Natural killer cell (primary cell): ENCODE measurements around the gene PIP4K2B. TPM values are rescaled to one million over a fixed set of nuclear protein-coding genes. Genes with fewer than 3 reads are reported as not detected.

Source experiments
- ATAC-seq, 3 donors: fragments of 150-1000 bp in 2 of 3; fragments of 200-7000 bp in 1 of 3; cut with Tn5 transposase; 1 replicate in 1 of 3; 2 replicates in 2 of 3; pipeline ENCODE4 v1.10.0; 2021; ENCODE audit warnings: mild to moderate bottlenecking in 2 of 3, moderate library complexity in 2 of 3
- DNase-seq, 2 donors: peaks; one replicate each; pipeline versions ENCODE4 v3.0.0 to v3.0.0-alpha.2; 2013 to 2021; ENCODE audit warnings: mixed read lengths in 1 of 2
- H3K27ac ChIP-seq: one replicate; pipeline ENCODE4 v1.5.1; 2013; ENCODE audit warnings: mild to moderate bottlenecking, low read length
- H3K27me3 ChIP-seq: one replicate; pipeline ENCODE4 v1.6.1; 2013; ENCODE audit warnings: low read length; ENCODE audit not compliant: control insufficient read depth, insufficient read depth
- H3K36me3 ChIP-seq: one replicate; pipeline ENCODE4 v1.6.1; 2013; ENCODE audit warnings: low read length; ENCODE audit not compliant: control insufficient read depth, insufficient read depth
- H3K4me1 ChIP-seq: one replicate; pipeline ENCODE4 v1.6.1; 2013; ENCODE audit warnings: low read length; ENCODE audit not compliant: control insufficient read depth, insufficient read depth
- H3K4me3 ChIP-seq: one replicate; pipeline ENCODE4 v1.5.1; 2013; ENCODE audit warnings: low read length
- H3K9me3 ChIP-seq: one replicate; pipeline ENCODE4 v1.6.1; 2013; ENCODE audit warnings: low read length; ENCODE audit not compliant: control insufficient read depth, insufficient read depth
- H3K27ac Mint-ChIP-seq, 2 donors: one replicate each; pipeline ENCODE4 v1.8.0; 2022; ENCODE audit warnings: mild to moderate bottlenecking in 2 of 2, mixed read lengths in 2 of 2, moderate library complexity in 1 of 2
- H3K27me3 Mint-ChIP-seq, 2 donors: one replicate each; pipeline ENCODE4 v1.8.0; 2022; ENCODE audit warnings: low read depth in 2 of 2, mixed read lengths in 2 of 2
- H3K36me3 Mint-ChIP-seq: one replicate; pipeline ENCODE4 v1.8.0; 2022; ENCODE audit warnings: mixed read lengths
- H3K4me1 Mint-ChIP-seq, 2 donors: one replicate each; pipeline ENCODE4 v1.8.0; 2022; ENCODE audit warnings: mixed read lengths in 2 of 2
- H3K4me3 Mint-ChIP-seq: one replicate; pipeline ENCODE4 v1.8.0; 2022; ENCODE audit warnings: mild to moderate bottlenecking, moderate library complexity, mixed read lengths
- H3K9me3 Mint-ChIP-seq, 2 donors: one replicate each; pipeline ENCODE4 v1.8.0; 2022; ENCODE audit warnings: mixed read lengths in 2 of 2
- CTCF ChIP-seq: fragments of 200-600 bp; IDR thresholded peaks from one replicate; pipeline ENCODE4 v1.8.0; 2022; ENCODE audit warnings: antibody characterized with exemption
- WGBS: methylation state at CpG from one replicate; pipeline ENCODE4 v1.1.7; 2013; ENCODE audit warnings: missing lambda C conversion rate; ENCODE audit not compliant: insufficient coverage; 5-methylcytosine and 5-hydroxymethylcytosine counted together
- intact Hi-C: fragments of 100-400 bp; cut with micrococcal nuclease; formaldehyde crosslinking; loops from one replicate; pipeline ENCODE4 v1.14.2; 2022
- total RNA-seq, 4 donors: library from RNA; stranded (reverse); fragments of 120-200 nt in 1 of 4; gene quantifications; one replicate each; pipeline versions ENCODE4 v1.2.3 to v1.2.4, GENCODE V29; 2013 to 2022

The PIP4K2B gene
- total RNA-seq, 3 donors from 2014 or later (not counting 1 experiment from before 2014, with no cell fraction given) = 26.8 to 36.8 (median 36.3) TPM

- Histone ChIP-seq H3K36me3 (peaks cover 2% of the 10 kb centered on the region), H3K9me3 (no peaks in the 10 kb centered on the region), H3K4me1 (peaks cover 62% of the 10 kb centered on the region), H3K4me3 (no peak overlapping the region), H3K27me3 (no peaks in the 10 kb centered on the region), H3K27ac (no peak overlapping the region)
- no peak for ATAC-seq
- WGBS = 98% methylated on average over 7 of the region's 7 CpGs
- H3K4me1 Mint-ChIP-seq = peaks cover 65 to 75% of the 10 kb centered on the region in 2 donors
- DNase-seq = no peak
- no peak for TF ChIP-seq CTCF
- H3K4me3 Mint-ChIP-seq = peak overlapping the region; percentile 95
- no peaks in the 10 kb centered on the region for H3K27me3 Mint-ChIP-seq
- intact Hi-C loops = no loop called here
- H3K27ac Mint-ChIP-seq = peak overlapping the region; percentile 89 to 93
- no peaks in the 10 kb centered on the region for H3K36me3 Mint-ChIP-seq
- H3K9me3 Mint-ChIP-seq = no peaks in the 10 kb centered on the region
Measured at GRCh38 chr17:38732376-38733281, 66.7 kb downstream of the PIP4K2B start.

GRCh38 chr17:38731526-38732294, 67.6 kb downstream of the PIP4K2B start:
- H3K9me3 ChIP-seq = no peaks in the 10 kb centered on the region

GRCh38 chr17:38730526-38731379, 68.6 kb downstream of the PIP4K2B start:
- no peaks in the 10 kb centered on the region for H3K27me3 Mint-ChIP-seq
- no peak for TF ChIP-seq CTCF
- H3K27ac ChIP-seq = peak overlapping the region; percentile 67
- H3K36me3 ChIP-seq = peaks cover 2% of the 10 kb centered on the region
- DNase-seq (peak in 1 of 2 donors; percentile 51), ATAC-seq (no peak)
- H3K9me3 ChIP-seq = no peaks in the 10 kb centered on the region
- no peaks in the 10 kb centered on the region for H3K36me3 Mint-ChIP-seq
- peaks cover 84 to 93% of the 10 kb centered on the region in 2 donors for H3K4me1 Mint-ChIP-seq
- intact Hi-C loops = no loop called here
- H3K4me3 ChIP-seq = peak overlapping the region; percentile 69
- H3K27me3 ChIP-seq = no peaks in the 10 kb centered on the region
- WGBS = 33% methylated on average over 27 of the region's 27 CpGs
- peaks cover 80% of the 10 kb centered on the region for H3K4me1 ChIP-seq
- no peaks in the 10 kb centered on the region for H3K9me3 Mint-ChIP-seq
- peak overlapping the region; percentile 89 to 93 for H3K27ac Mint-ChIP-seq
- H3K4me3 Mint-ChIP-seq = peak overlapping the region; percentile 95

More at GRCh38 chr17:38731526-38732294, 67.6 kb downstream of the PIP4K2B start:
- 86% methylated on average over 8 of the region's 8 CpGs for WGBS
- no peaks in the 10 kb centered on the region for H3K27me3 ChIP-seq
- Mint-ChIP-seq H3K4me1 (peaks cover 74 to 84% of the 10 kb centered on the region in 2 donors), H3K27ac (peak overlapping the region; percentile 89 to 93), H3K9me3 (no peaks in the 10 kb centered on the region), H3K4me3 (peak overlapping the region; percentile 95), H3K27me3 (no peaks in the 10 kb centered on the region), H3K36me3 (no peaks in the 10 kb centered on the region)
- intact Hi-C loops = no loop called here
- peak overlapping the region; percentile 69 for H3K4me3 ChIP-seq
- H3K4me1 ChIP-seq = peaks cover 71% of the 10 kb centered on the region
- no peak for TF ChIP-seq CTCF
- peaks cover 2% of the 10 kb centered on the region for H3K36me3 ChIP-seq
- DNase-seq = no peak
- no peak for ATAC-seq
- H3K27ac ChIP-seq = peak overlapping the region; percentile 67
